Heart right ventricle (tissue), 16 donors: ENCODE data around the gene SND1. TPM values are rescaled to one million over a fixed set of nuclear protein-coding genes. Genes with fewer than 3 reads are reported as not detected.

Source experiments
- ATAC-seq, 8 donors: fragments of 200-7000 bp; cut with Tn5 transposase; one replicate each; pipeline ENCODE4 v1.9.1; 2020; ENCODE audit warnings: mild to moderate bottlenecking in 8 of 8, moderate library complexity in 8 of 8, moderate number of reproducible peaks in 1 of 8
- DNase-seq, 2 donors: peaks; one replicate each; pipeline ENCODE4 v3.0.0-alpha.2; 2020
- H3K27ac ChIP-seq, 10 donors: fragments of 200-600 bp; sonication (generic) in 2 of 10; one replicate each; pipeline versions ENCODE4 v1.5.0 to v1.8.0; 2020 to 2022; ENCODE audit warnings: mild to moderate bottlenecking in 3 of 10
- H3K27me3 ChIP-seq, 7 donors: fragments of 200-600 bp; one replicate each; pipeline ENCODE4 v1.8.0; 2021 to 2022; ENCODE audit warnings: mild to moderate bottlenecking in 2 of 7
- H3K36me3 ChIP-seq, 9 donors: fragments of 200-600 bp; sonication (generic) in 1 of 9; one replicate each; pipeline versions ENCODE4 v1.5.0 to v1.8.0; 2020 to 2022; ENCODE audit warnings: mild to moderate bottlenecking in 2 of 9
- H3K4me1 ChIP-seq, 9 donors: fragments of 200-600 bp; sonication (generic) in 1 of 9; one replicate each; pipeline versions ENCODE4 v1.5.0 to v1.8.0; 2020 to 2022; ENCODE audit warnings: mild to moderate bottlenecking in 4 of 9
- H3K4me3 ChIP-seq, 10 donors: fragments of 200-600 bp; sonication (generic) in 2 of 10; one replicate each; pipeline versions ENCODE4 v1.5.0 to v1.8.0; 2020 to 2022; ENCODE audit warnings: mild to moderate bottlenecking in 7 of 10, moderate library complexity in 2 of 10
- H3K9me3 ChIP-seq, 11 donors: fragments of 200-600 bp in 10 of 11; sonication (generic) in 2 of 11; one replicate each; pipeline versions ENCODE4 v1.5.0 to v1.8.0; 2013 to 2022; ENCODE audit warnings: mild to moderate bottlenecking in 2 of 11, control low read depth in 1 of 11, moderate library complexity in 1 of 11
- whole genome bisulfite sequencing, 2 donors: extraction: QIAGEN DNeasy Blood & Tissue Kit; methylation state at CpG; one replicate each; pipeline ENCODE4 v1.1.7; 2013; ENCODE audit warnings: inconsistent platforms in 1 of 2; 5-methylcytosine and 5-hydroxymethylcytosine counted together
- intact Hi-C, 10 donors: fragments of 100-400 bp; cut with DNase I; formaldehyde crosslinking; loops; one replicate each; pipeline versions ENCODE4 v1.11.1 to v1.14.2; 2022
- polyA plus RNA-seq, 2 donors: library from polyadenylated mRNA; stranded (reverse); fragments of 200-250 nt; gene quantifications; one replicate each; pipeline ENCODE4 v1.2.3, GENCODE V29; 2013
- total RNA-seq, 10 donors: library from RNA; stranded (reverse); fragmentation: NEBNext Ultra II Directional in 3 of 10; extraction: Animal tissue kit (Norgen Biotek cat#: 25700) in 3 of 10; gene quantifications; one replicate each; pipeline versions ENCODE4 v1.2.1 to v1.2.4, GENCODE V29; 2021 to 2023
- TF ChIP-seq, protein P1 (sequence below), 9 donors: fragments of 200-600 bp; sonication (generic) in 2 of 9; IDR thresholded peaks; one replicate each; pipeline versions ENCODE4 v1.5.0 to v1.8.0; 2021 to 2022; ENCODE audit warnings: antibody characterized with exemption in 9 of 9, mild to moderate bottlenecking in 5 of 9, moderate library complexity in 1 of 9
- donor health status: Arrhythmogenic right ventricular cardiomyopathy.
- donor health status: ischemic (EF 13 %, LVEDD 7.1; RV severe dilation, severe dysfunction).
- donor health status: healthy with polysubstance abuse.
- donor health status: DM: no; HTN: yes; CAD: no.
- donor health status: DM: no; HTN: no; CAD: no.
- donor health status: ischemic (EF 25% LVEDD 6.9; RV normal size, moderate dysfunction).
- donor health status: ischemic (EF 25% LVEDD 5.7; RV mildly dilated, moderate dysfunction).
- donor health status: healthy.
- donor health status: DM: yes; HTN: yes; CAD: no.
- donor health status: Ischemic cardiomyopathy.
- donor health status: ischemic (EF 35%, LVEDD 5.7; RV mildly dilated, moderate dysfunction).
- donor health status: nonischemic (EF 11% LVEDD 7.7; RV severe dilation, severe dysfunction).
- donor health status: DM: yes; HTN: yes; CAD: no.
- donor health status: PGD.
- donor health status: ischemic (EF 29% LVEDD 5.4; RV normal size, mild dysfunction).
- donor health status: nonischemic (EF 23%, LVEDD 6.1; RV moderate dilation, normal function).

Gene SND1
- total and polyA plus RNA-seq, 12 donors = 39.9 to 107 (median 80.8) TPM

DNA sequence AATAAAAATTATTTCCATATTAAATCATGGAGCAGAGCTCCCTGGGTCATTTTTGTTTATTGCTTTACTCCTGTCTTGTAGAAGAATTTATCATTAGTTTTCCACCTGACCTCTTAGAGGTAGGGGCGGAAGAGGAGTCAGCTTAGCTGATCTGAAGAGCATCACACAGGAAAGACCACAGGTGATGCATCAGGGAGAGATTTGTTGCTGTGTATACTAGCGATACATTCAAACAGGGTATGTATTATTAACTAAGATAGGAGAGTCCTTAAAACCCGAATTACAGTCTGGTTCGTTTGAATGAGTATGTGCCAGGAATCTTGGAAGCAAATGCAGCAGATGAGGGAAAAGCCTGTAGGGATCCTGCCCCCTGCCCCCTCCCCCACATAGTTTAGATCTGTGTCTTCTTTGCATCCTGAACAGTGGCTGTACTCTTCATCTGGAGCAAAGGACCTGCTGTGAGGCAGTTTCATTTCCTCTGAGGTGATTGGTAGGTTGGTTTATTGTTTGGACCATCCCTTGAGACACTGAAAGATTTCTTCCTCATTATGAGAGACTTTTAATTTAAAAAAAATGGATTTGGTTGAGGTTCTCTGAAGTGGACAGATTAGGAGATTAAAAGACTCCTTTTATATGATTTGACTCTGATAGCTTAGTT is 177.0 kb downstream of the SND1 start:
- Histone ChIP-seq H3K27me3 (no peaks in the 10 kb centered on the region), H3K9me3 (no peaks in the 10 kb centered on the region), H3K27ac (no peak overlapping the region), H3K4me1 (peaks cover 0 to 7% (median 0%) of the 10 kb centered on the region in 9 donors), H3K4me3 (no peak overlapping the region), H3K36me3 (no peaks in the 10 kb centered on the region)
- intact Hi-C loops = no loop called here
- TF ChIP-seq, protein P1, sequence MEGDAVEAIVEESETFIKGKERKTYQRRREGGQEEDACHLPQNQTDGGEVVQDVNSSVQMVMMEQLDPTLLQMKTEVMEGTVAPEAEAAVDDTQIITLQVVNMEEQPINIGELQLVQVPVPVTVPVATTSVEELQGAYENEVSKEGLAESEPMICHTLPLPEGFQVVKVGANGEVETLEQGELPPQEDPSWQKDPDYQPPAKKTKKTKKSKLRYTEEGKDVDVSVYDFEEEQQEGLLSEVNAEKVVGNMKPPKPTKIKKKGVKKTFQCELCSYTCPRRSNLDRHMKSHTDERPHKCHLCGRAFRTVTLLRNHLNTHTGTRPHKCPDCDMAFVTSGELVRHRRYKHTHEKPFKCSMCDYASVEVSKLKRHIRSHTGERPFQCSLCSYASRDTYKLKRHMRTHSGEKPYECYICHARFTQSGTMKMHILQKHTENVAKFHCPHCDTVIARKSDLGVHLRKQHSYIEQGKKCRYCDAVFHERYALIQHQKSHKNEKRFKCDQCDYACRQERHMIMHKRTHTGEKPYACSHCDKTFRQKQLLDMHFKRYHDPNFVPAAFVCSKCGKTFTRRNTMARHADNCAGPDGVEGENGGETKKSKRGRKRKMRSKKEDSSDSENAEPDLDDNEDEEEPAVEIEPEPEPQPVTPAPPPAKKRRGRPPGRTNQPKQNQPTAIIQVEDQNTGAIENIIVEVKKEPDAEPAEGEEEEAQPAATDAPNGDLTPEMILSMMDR (IDR thresholded peaks at IDR 0.05) = no peak
- ATAC-seq (no peak), DNase-seq (no peak)
- WGBS, 2 donors = 71 to 75% methylated on average over 4 of the region's 4 CpGs

DNA sequence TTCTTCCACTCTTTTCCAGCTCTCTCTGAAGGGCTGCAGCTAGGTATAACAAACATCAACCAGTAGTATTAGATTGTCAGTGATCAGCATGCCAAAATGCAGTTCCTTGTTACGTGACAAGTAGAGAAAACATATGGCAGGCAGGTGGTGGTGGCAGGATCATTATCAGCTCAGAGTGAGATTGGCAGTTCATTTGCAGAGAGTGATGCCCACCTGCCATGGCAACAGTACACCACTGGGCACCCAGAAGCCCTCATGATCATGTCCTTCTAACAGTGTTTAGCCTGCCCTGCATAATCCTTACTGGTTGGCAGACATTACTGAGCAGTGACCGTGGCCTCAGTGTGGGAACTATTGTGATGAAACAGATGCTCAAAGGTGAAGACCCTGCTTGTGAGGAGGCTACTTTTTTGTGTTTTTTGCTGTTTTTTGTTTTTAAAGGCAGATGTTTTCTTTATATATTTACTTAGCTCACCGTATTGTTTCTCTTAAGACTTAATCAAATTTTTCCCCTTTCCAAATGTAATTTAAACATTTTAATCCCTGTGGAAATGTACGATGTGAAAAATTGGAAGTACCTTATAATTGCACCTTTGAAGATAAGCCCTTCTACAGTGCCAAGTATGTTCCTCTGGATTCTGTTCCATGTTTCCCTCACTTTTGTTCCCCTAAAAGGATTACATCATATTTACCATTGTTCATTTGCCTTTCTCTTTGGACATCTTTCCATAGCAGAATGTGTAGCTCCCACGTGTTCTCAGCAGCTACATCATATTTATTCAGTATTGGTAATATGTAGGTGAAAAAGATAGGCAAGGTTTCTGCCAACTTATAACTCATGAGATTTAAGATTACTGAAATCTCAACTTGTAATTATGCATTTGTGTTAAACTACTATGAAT is 179.6 kb downstream of the SND1 start:
- Histone ChIP-seq H3K36me3 (no peaks in the 10 kb centered on the region), H3K27me3 (no peaks in the 10 kb centered on the region), H3K9me3 (peaks cover 0 to under 1% (median 0%) of the 10 kb centered on the region in 11 donors), H3K4me1 (peaks cover 0 to 9% (median 0%) of the 10 kb centered on the region in 9 donors), H3K27ac (no peak overlapping the region), H3K4me3 (no peak overlapping the region)
- intact Hi-C loops = no loop called here
- WGBS, 2 donors = 74 to 79% methylated on average over 5 of the region's 5 CpGs
- DNase-seq (no peak), ATAC-seq (no peak)
- TF ChIP-seq, protein P1 (IDR thresholded peaks at IDR 0.05) = no peak

GRCh38 chr7:127832592-127832991 is 180.6 kb downstream of the SND1 start:
- Histone ChIP-seq H3K27ac (no peak overlapping the region), H3K4me3 (no peak overlapping the region), H3K27me3 (no peaks in the 10 kb centered on the region), H3K36me3 (peaks cover 0 to 10% (median 0%) of the 10 kb centered on the region in 9 donors), H3K9me3 (peaks cover 0 to 11% (median 0%) of the 10 kb centered on the region in 11 donors), H3K4me1 (peaks cover 0 to 9% (median 0%) of the 10 kb centered on the region in 9 donors)
- 95 to 96% methylated on average over 7 of the region's 7 CpGs for WGBS, 2 donors
- intact Hi-C loops = no loop called here
- TF ChIP-seq, protein P1 (IDR thresholded peaks at IDR 0.05) = no peak
- no peak for DNase-seq
- no peak for ATAC-seq

DNA sequence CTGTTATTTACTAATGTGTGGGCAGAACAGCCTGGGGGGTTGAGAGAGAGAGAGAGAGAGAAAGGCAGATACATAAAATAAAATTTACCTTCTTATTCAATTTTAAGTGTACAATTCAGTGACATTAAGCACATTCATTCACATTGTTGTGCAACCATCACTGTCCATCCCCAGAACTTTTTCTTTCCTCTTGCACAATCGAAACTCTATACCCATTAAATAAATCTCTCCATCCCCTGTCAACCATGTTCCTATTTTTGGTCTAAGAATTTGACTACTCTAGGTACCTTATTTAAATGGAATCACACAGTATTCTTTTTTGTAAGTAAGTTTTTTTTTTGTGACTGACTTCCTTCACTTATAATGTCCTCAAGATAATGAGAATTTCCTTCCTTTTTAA is 181.6 kb downstream of the SND1 start:
- Histone ChIP-seq H3K27me3 (no peaks in the 10 kb centered on the region), H3K36me3 (peaks cover 0 to 10% (median 0%) of the 10 kb centered on the region in 9 donors), H3K4me1 (peaks cover 0 to 10% (median under 1%) of the 10 kb centered on the region in 9 donors), H3K4me3 (no peak overlapping the region), H3K9me3 (peaks cover 0 to 17% (median 0%) of the 10 kb centered on the region in 11 donors), H3K27ac (no peak overlapping the region)
- no peak for ATAC-seq
- 74 to 82% methylated on average over 1 of the region's 1 CpG for WGBS, 2 donors
- intact Hi-C loops = no loop called here
- no peak for DNase-seq
- TF ChIP-seq, protein P1 (IDR thresholded peaks at IDR 0.05) = no peak
